GM19043 (cell line): ENCODE results near the gene GALNT14.
"Not testable (repeated sequence)": the region's sequence is repeated elsewhere in the genome, so short reads cannot be mapped to it uniquely, and the experiment has no call there.

ENCODE experiments used
- ATAC-seq: cut with Tn5 transposase; IDR thresholded peaks from one replicate; pipeline ENCODE4 v1.9.1; 2021; ENCODE audit warnings: low read depth; ENCODE audit not compliant: unreplicated experiment

Gene GALNT14

GRCh38 chr2:31138037-31138962 is at the start of gene GALNT14:
Gene GALNT14, minus strand, starts transcription at chr2:31138440. Its CDS starts 354 bp downstream, at chr2:31138086.
- ATAC-seq = no peak

- ATAC-seq = no peak
Measured at GRCh38 chr2:31187166-31187565, 48.9 kb upstream of the GALNT14 start.

- not testable (repeated sequence) for ATAC-seq
Measured at GRCh38 chr2:31183973-31184372, 45.7 kb upstream of the GALNT14 start.

- no peak for ATAC-seq
Measured at GRCh38 chr2:31176742-31177141, 38.5 kb upstream of the GALNT14 start.

- no peak for ATAC-seq
Measured at GRCh38 chr2:31171142-31171541, 32.9 kb upstream of the GALNT14 start.

- ATAC-seq = peak; percentile 64
Measured at GRCh38 chr2:31170071-31170698, 31.9 kb upstream of the GALNT14 start.

- no peak for ATAC-seq
Measured at GRCh38 chr2:31168291-31168690, 30.1 kb upstream of the GALNT14 start.

GRCh38 chr2:31166925-31167324 is 28.7 kb upstream of the GALNT14 start:
- ATAC-seq = no peak

- ATAC-seq = no peak
Measured at GRCh38 chr2:31163011-31163539, 24.8 kb upstream of the GALNT14 start.

GRCh38 chr2:31161637-31162036 is 23.4 kb upstream of the GALNT14 start:
- ATAC-seq = no peak

GRCh38 chr2:31151501-31151900 is 13.3 kb upstream of the GALNT14 start:
- no peak for ATAC-seq

GRCh38 chr2:31150120-31150670 is 12.0 kb upstream of the GALNT14 start:
- no peak for ATAC-seq

GRCh38 chr2:31148514-31148913 is 10.3 kb upstream of the GALNT14 start:
- no peak for ATAC-seq

GRCh38 chr2:31147645-31148044 is 9.4 kb upstream of the GALNT14 start:
- ATAC-seq = no peak

GRCh38 chr2:31142110-31142509 is 3.9 kb upstream of the GALNT14 start:
- no peak for ATAC-seq

GRCh38 chr2:31141443-31142085 is 3.3 kb upstream of the GALNT14 start:
- ATAC-seq = no peak

GRCh38 chr2:31140151-31140550 is 1.9 kb upstream of the GALNT14 start:
- no peak for ATAC-seq

GRCh38 chr2:31139671-31140070 is 1.4 kb upstream of the GALNT14 start:
- ATAC-seq = no peak

GRCh38 chr2:31137211-31138036 is 816 bp downstream of the GALNT14 start:
- no peak for ATAC-seq

- no peak for ATAC-seq
Measured at GRCh38 chr2:31136732-31137131, 1.5 kb downstream of the GALNT14 start.
